ENCODE data around the gene CDKAL1. TPM values are rescaled to one million over a fixed set of nuclear protein-coding genes. Genes with fewer than 3 reads are reported as not detected.

The CDKAL1 gene
- total and polyA plus RNA-seq, 2 donors (not counting 3 experiments of a cell fraction or from before 2014, with no cell fraction given), result 6.1 to 20.5 TPM

DNA sequence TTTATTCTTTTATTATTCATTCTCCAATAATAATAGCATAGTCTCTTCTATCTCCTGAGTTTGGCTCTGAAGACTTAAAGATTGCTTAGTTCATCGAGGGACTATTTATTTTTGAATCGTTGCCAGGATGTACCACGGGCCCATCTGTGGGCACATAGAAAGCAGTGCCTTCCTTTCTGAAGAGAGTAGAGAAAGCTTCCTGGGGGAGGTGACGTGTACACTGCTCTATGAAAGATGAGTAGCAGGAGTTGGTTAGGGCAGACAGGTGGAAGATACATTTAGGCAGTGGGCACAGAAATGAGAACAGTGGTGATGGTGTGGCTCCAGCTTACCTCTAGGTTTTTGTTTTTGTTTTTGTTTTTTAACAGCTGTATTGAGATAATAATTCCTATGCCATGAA lies 98.4 kb downstream of the CDKAL1 start:
- H3K9me1 ChIP-seq (replicated peaks; ENCODE audit: control insufficient read depth, extremely low read depth, insufficient read depth, low read length), result no peaks in the 10 kb centered on the region
- no peaks in the 10 kb centered on the region for H3K9me3 ChIP-seq (replicated peaks; ENCODE audit: control insufficient read depth, insufficient read depth, low read length)
- H3K4me3 ChIP-seq (replicated peaks in 1 of 3; ENCODE audit: insufficient read depth in 1 of 3, low read depth in 1 of 3, low read length in 3 of 3), result no peak overlapping the region
- no peaks in the 10 kb centered on the region for H3K27me3 ChIP-seq (ENCODE audit: control insufficient read depth in 2 of 2, insufficient read depth in 2 of 2, low read length in 2 of 2)
- POLR2A ChIA-PET, result no interaction called here
- FAIRE-seq (no peak), DNase-seq (ENCODE audit: low read depth, low spot score) (no peak)
- H2AFZ ChIP-seq (ENCODE audit: low read depth, low read length), result no peak overlapping the region
- no peaks in the 10 kb centered on the region for H3K36me3 ChIP-seq (ENCODE audit: control insufficient read depth in 2 of 2, extremely low read depth in 1 of 2, insufficient read depth in 2 of 2, low read length in 2 of 2)
- CTCF ChIA-PET, result no interaction called here
- no peak overlapping the region for H3K4me2 ChIP-seq (ENCODE audit: insufficient read depth, low read length)
- no TSS peak for BruUV-seq (replicated peaks)
- intact Hi-C loops (cut with micrococcal nuclease), result no loop called here
- H3K4me1 ChIP-seq (ENCODE audit: control insufficient read depth, extremely low read depth, insufficient read depth, low read length), result no peaks in the 10 kb centered on the region
- no peak overlapping the region for H3K9ac ChIP-seq (replicated peaks; ENCODE audit: extremely low read depth, insufficient read depth, low read length)
- TF ChIP-seq EZH2 (IDR thresholded peaks at IDR 0.05; ENCODE audit: borderline replicate concordance, low read depth, low read length, severe bottlenecking) (no peak), POLR2AphosphoS5 (IDR thresholded peaks at IDR 0.05; ENCODE audit: insufficient read depth, low read depth, low read length) (no peak), POLR2A (IDR thresholded peaks at IDR 0.05; ENCODE audit: low read depth, low read length) (no peak), GATA2 (IDR thresholded peaks at IDR 0.05; ENCODE audit: insufficient read depth, insufficient read length, low read depth, low read length) (no peak), JUN (IDR thresholded peaks at IDR 0.05; ENCODE audit: borderline replicate concordance, insufficient read depth, insufficient read length, low read depth) (no peak), MYC (IDR thresholded peaks at IDR 0.05; ENCODE audit: low read depth, low read length) (no peak), FOS (IDR thresholded peaks at IDR 0.05; ENCODE audit: borderline replicate concordance, insufficient read depth, low read length) (no peak)
- TF ChIP-seq, protein P1, sequence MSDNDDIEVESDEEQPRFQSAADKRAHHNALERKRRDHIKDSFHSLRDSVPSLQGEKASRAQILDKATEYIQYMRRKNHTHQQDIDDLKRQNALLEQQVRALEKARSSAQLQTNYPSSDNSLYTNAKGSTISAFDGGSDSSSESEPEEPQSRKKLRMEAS (IDR thresholded peaks at IDR 0.05; ENCODE audit: insufficient read depth, insufficient read length), result no peak
- TF ChIP-seq, protein P2, sequence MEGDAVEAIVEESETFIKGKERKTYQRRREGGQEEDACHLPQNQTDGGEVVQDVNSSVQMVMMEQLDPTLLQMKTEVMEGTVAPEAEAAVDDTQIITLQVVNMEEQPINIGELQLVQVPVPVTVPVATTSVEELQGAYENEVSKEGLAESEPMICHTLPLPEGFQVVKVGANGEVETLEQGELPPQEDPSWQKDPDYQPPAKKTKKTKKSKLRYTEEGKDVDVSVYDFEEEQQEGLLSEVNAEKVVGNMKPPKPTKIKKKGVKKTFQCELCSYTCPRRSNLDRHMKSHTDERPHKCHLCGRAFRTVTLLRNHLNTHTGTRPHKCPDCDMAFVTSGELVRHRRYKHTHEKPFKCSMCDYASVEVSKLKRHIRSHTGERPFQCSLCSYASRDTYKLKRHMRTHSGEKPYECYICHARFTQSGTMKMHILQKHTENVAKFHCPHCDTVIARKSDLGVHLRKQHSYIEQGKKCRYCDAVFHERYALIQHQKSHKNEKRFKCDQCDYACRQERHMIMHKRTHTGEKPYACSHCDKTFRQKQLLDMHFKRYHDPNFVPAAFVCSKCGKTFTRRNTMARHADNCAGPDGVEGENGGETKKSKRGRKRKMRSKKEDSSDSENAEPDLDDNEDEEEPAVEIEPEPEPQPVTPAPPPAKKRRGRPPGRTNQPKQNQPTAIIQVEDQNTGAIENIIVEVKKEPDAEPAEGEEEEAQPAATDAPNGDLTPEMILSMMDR (IDR thresholded peaks at IDR 0.05; ENCODE audit: extremely low read depth in 1 of 2, insufficient read depth in 1 of 2, low read depth in 1 of 2, low read length in 2 of 2), result no peak
- peaks cover 2% of the 10 kb centered on the region for H3K79me2 ChIP-seq (ENCODE audit: control insufficient read depth, insufficient read depth, low read length)
- no peak overlapping the region for H3K27ac ChIP-seq (ENCODE audit: insufficient read depth, low read depth, low read length)
- H4K20me1 ChIP-seq (replicated peaks; ENCODE audit: control insufficient read depth, extremely low read depth, insufficient read depth, low read length), result no peaks in the 10 kb centered on the region
- dilution Hi-C loops (cut with MboI; ENCODE audit: extremely low pct_ligation_motif_present, low sequenced_read_pairs), result no loop called here
